Transverse colon (tissue), 4 donors: ENCODE measurements around the gene CMKLR1. TPM values are rescaled to one million over a fixed set of nuclear protein-coding genes. Genes with fewer than 3 reads are reported as not detected.
A peak's percentile ranks its signal among the peaks of the same experiment; 100 is the strongest.

Source experiments
- DNase-seq: peaks from one replicate; pipeline ENCODE4 v3.0.0-alpha.2; 2019
- H3K27ac ChIP-seq, 4 donors: fragments of 200-600 bp; sonication (generic); 2 replicates each; pipeline ENCODE4 v1.5.1; 2016 to 2018; ENCODE audit warnings: inconsistent platforms in 4 of 4
- H3K27me3 ChIP-seq: fragments of 200-600 bp; sonication (generic); 2 replicates; pipeline ENCODE4 v1.5.1; 2017; ENCODE audit warnings: inconsistent platforms
- H3K36me3 ChIP-seq, 4 donors: fragments of 200-600 bp; sonication (generic); 2 replicates each; pipeline ENCODE4 v1.5.1; 2017 to 2019; ENCODE audit warnings: inconsistent platforms in 4 of 4
- H3K4me1 ChIP-seq, 4 donors: fragments of 200-600 bp; sonication (generic); 2 replicates each; pipeline ENCODE4 v1.5.1; 2017 to 2020; ENCODE audit warnings: inconsistent platforms in 4 of 4
- H3K4me3 ChIP-seq, 4 donors: fragments of 200-600 bp; sonication (generic); 1 replicate in 1 of 4; 2 replicates in 3 of 4; pipeline versions ENCODE4 v1.5.1 to v1.6.1; 2017 to 2019; ENCODE audit warnings: inconsistent platforms in 4 of 4
- H3K9me3 ChIP-seq, 2 donors: fragments of 200-600 bp; sonication (generic); 2 replicates each; pipeline ENCODE4 v1.5.1; 2017 to 2019; ENCODE audit warnings: inconsistent platforms in 2 of 2
- EP300 ChIP-seq: sonication (generic); formaldehyde crosslinking; IDR thresholded peaks from one replicate; pipeline ENCODE4 v1.6.1; 2017; ENCODE audit warnings: antibody characterized with exemption, low read depth
- POLR2A ChIP-seq: fragments of 450-650 bp; IDR thresholded peaks from one replicate; pipeline ENCODE4 v1.6.1; 2016; ENCODE audit warnings: antibody characterized with exemption, mild to moderate bottlenecking, moderate library complexity
- POLR2AphosphoS5 ChIP-seq, 3 donors: sonication (generic); formaldehyde crosslinking; IDR thresholded peaks; one replicate each; pipeline ENCODE4 v1.6.1; 2016; ENCODE audit warnings: antibody characterized with exemption in 3 of 3
- WGBS, 2 donors: methylation state at CpG; one replicate each; pipeline ENCODE4 v1.1.5; 2018; ENCODE audit warnings: low coverage in 1 of 2; 5-methylcytosine and 5-hydroxymethylcytosine counted together
- in situ Hi-C, 4 donors: fragments of 200-750 bp; cut with MboI; loops; one replicate each; pipeline versions ENCODE4 v1.15.0 to v1.15.1; 2017; ENCODE audit warnings: low sequenced_read_pairs in 3 of 4, low pct_ligation_motif_present in 1 of 4, low pct_unique_long_range_greater_than_20kb in 1 of 4
- intact Hi-C: fragments of 100-400 bp; cut with DNase I; formaldehyde crosslinking; loops from one replicate; pipeline ENCODE4 v1.15.1; 2023; ENCODE audit warnings: low total_unique reads
- total RNA-seq, 4 donors: library from RNA; depleted of rRNA; stranded (reverse); fragments of >200 nt; gene quantifications; one replicate each; pipeline ENCODE4 v1.1.0, GENCODE V29; 2016
- TF ChIP-seq, protein P1 (sequence below), 5 experiments: fragments of 200-600 bp in 3 of 5; fragments of 450-650 bp in 2 of 5; sonication (generic) in 3 of 5; IDR thresholded peaks; 1 replicate in 2 of 5; 2 replicates in 3 of 5; pipeline ENCODE4 v1.5.1; 2016 to 2017; ENCODE audit warnings: antibody characterized with exemption in 5 of 5, inconsistent platforms in 3 of 5, mild to moderate bottlenecking in 2 of 5, moderate library complexity in 1 of 5

Gene CMKLR1
- total RNA-seq, 4 donors from 2014 or later, result 4.2 to 13.5 (median 4.5) TPM

DNA sequence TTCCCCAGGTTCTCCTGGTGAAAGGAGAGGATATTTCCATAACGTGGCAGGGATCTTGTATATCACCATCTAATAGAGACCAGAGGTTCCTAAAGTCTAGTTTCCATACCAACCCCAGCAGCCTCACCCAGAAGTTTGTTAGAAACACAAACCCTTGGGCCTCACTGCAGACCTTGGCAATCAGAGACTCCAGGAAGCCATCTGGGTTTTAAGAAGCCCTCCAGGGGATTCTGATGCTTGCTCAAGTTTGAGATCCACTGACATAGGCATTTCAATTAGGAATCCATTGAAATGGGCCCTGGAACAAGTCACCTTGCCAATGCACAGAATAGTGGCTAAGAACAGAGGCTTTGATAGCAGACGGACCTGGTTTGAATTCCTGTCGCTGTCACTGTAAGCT is 2.2 kb upstream of the CMKLR1 start:
- Histone ChIP-seq H3K9me3 (no peaks in the 10 kb centered on the region), H3K27me3 (peaks cover 14% of the 10 kb centered on the region), H3K36me3 (no peaks in the 10 kb centered on the region), H3K27ac (no peak overlapping the region), H3K4me1 (peaks cover 0 to 8% (median 3%) of the 10 kb centered on the region in 4 donors), H3K4me3 (no peak overlapping the region)
- no peak for DNase-seq
- no peak for TF ChIP-seq EP300
- no peak for TF ChIP-seq POLR2A
- no peak for TF ChIP-seq POLR2AphosphoS5 (IDR thresholded peaks at IDR 0.05)
- TF ChIP-seq, protein P1, sequence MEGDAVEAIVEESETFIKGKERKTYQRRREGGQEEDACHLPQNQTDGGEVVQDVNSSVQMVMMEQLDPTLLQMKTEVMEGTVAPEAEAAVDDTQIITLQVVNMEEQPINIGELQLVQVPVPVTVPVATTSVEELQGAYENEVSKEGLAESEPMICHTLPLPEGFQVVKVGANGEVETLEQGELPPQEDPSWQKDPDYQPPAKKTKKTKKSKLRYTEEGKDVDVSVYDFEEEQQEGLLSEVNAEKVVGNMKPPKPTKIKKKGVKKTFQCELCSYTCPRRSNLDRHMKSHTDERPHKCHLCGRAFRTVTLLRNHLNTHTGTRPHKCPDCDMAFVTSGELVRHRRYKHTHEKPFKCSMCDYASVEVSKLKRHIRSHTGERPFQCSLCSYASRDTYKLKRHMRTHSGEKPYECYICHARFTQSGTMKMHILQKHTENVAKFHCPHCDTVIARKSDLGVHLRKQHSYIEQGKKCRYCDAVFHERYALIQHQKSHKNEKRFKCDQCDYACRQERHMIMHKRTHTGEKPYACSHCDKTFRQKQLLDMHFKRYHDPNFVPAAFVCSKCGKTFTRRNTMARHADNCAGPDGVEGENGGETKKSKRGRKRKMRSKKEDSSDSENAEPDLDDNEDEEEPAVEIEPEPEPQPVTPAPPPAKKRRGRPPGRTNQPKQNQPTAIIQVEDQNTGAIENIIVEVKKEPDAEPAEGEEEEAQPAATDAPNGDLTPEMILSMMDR (IDR thresholded peaks at IDR 0.05), result no peak
- intact Hi-C loops, result no loop called here
- in situ Hi-C loops, result no loop called here
- 17 to 65% methylated on average over 2 to 3 of the region's 3 CpGs for WGBS, 2 donors

DNA sequence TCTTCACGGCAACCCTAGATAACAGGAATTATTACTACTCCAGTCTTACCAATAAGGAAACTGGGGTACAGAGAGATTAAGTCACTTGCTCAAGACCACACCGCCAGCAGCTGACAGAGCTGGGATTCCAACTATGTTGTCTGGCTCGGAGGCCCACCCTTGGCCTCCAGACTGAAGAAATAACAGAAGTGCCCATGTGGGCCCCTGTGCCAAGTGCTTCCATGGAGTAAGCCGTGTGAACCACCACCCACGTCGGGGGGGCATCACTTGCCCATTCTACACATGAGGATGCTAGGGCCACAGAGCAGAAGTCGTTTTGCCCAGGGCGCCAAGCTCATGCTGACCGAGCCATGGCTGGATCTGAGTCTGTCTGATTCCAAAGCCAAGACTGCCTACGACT is 926 bp upstream of the CMKLR1 start:
- peaks cover 0 to 8% (median 3%) of the 10 kb centered on the region in 4 donors for H3K4me1 ChIP-seq
- in situ Hi-C loops, result no loop called here
- H3K36me3 ChIP-seq, result no peaks in the 10 kb centered on the region
- H3K27ac ChIP-seq, result peak overlapping the region in 3 of 4 donors; percentile 52 to 66 (median 53)
- no peak overlapping the region for H3K4me3 ChIP-seq
- TF ChIP-seq EP300, result no peak
- TF ChIP-seq, protein P1 (IDR thresholded peaks at IDR 0.05), result no peak
- no peak for TF ChIP-seq POLR2AphosphoS5 (IDR thresholded peaks at IDR 0.05)
- TF ChIP-seq POLR2A, result no peak
- intact Hi-C loops, result no loop called here
- 60 to 76% methylated on average over 3 to 10 of the region's 10 CpGs for WGBS, 2 donors
- no peaks in the 10 kb centered on the region for H3K9me3 ChIP-seq
- H3K27me3 ChIP-seq, result peaks cover 14% of the 10 kb centered on the region
- DNase-seq, result no peak

DNA sequence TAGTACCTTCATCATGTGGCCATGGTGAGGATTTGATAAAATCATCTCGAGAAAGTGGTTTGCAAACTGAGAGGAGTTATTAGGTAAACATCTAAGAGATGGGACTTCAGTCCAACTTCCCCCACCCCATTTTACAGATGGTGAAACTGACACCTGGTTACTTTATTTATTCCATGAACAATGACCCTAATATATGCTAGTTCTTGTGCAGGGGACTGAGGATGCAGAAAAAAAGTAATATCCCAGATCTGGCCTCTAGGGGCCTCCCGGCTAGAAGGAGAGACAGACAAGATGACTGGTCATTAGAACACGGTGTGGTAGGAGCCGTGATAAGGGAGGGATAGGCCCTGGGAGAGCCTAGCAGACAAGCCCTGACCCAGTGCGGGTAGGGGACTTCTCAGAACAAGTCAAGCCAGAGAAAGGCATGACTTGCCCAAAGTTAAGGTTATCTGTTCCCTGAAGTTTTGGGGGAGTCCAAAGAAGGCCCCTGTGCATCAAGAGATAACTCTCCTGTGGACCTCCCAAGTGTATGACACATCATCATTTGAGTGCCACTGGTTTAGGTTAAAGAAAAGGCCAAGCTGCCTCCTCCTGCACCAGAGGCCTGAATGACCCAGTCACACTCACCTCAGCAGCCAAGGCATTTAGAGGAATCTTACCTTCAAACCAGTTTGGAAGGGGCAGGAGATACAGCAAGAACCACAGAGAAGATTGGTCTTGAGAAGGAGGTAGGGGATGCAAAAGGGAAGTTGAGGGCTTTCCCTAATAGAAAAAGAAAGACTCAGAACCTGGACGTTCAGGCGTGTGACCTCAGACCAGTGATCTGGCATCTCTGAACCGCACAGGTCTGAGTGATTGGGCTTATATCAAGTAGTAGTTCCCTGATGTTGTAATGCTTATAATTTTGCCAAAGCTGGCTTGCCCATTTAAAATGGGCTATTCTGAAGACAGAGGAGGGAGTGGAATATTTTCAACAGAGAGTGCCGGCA is 1.6 kb downstream of the CMKLR1 start:
- Histone ChIP-seq H3K4me1 (peaks cover 0 to 15% (median 3%) of the 10 kb centered on the region in 4 donors), H3K36me3 (no peaks in the 10 kb centered on the region), H3K4me3 (peak overlapping the region in 2 of 4 donors; percentile 4), H3K27me3 (peaks cover 14% of the 10 kb centered on the region), H3K27ac (peak overlapping the region; percentile 43 to 66 (median 52)), H3K9me3 (no peaks in the 10 kb centered on the region)
- in situ Hi-C loops (no loop called here), intact Hi-C loops (no loop called here)
- TF ChIP-seq EP300 (no peak), POLR2AphosphoS5 (IDR thresholded peaks at IDR 0.05) (no peak), POLR2A (peak; percentile 27)
- TF ChIP-seq, protein P1 (IDR thresholded peaks at IDR 0.05), result peak in 4 of 5 experiments; percentile 31 to 41 (median 34)
- no peak for DNase-seq
- WGBS, 2 donors, result 55 to 61% methylated on average over 5 to 9 of the region's 9 CpGs

DNA sequence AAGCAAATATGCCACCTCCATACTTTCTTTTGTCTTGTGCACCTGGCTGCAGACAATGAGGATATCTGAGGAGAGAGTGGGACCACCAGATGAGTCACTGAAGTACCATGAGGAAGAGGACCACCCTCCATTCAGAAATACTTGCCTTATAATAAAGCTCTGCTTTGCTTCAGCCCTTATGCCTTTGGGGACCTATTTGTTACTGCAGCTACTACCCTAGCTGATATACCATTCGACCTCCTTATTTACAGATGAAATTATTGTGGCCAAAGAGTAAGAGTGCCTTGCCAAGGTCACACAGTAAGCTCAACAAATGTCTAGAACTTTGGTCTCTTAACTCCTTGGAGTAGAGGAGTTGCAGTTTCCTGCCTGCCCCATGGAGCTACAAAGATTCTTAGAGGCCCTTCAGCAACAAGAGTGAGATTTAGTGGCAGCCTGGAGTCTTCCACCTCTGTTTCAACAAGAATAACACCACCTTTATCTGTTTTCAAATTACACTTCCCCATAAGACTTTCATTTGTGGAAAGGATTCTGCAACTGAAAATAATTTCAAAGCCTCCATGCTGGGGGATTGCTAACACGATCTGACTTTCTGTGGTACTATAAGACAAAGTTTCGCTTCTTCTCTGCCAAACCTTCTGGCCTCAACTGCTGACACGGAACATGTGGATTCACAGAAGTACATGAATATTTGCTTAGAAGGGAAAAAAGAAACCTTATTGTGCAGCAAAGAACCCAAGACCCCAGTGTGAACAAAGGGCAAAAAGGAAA is 3.6 kb downstream of the CMKLR1 start:
- Histone ChIP-seq H3K9me3 (no peaks in the 10 kb centered on the region), H3K27ac (peak overlapping the region; percentile 8 to 58 (median 40)), H3K27me3 (peaks cover 14% of the 10 kb centered on the region), H3K4me1 (peaks cover 0 to 15% (median 3%) of the 10 kb centered on the region in 4 donors), H3K4me3 (no peak overlapping the region), H3K36me3 (no peaks in the 10 kb centered on the region)
- intact Hi-C loops (no loop called here), in situ Hi-C loops (no loop called here)
- TF ChIP-seq EP300 (no peak), POLR2A (no peak), POLR2AphosphoS5 (IDR thresholded peaks at IDR 0.05) (no peak)
- TF ChIP-seq, protein P1 (IDR thresholded peaks at IDR 0.05), result no peak
- DNase-seq, result no peak
- WGBS, 2 donors, result 63% methylated on average over 4 of the region's 4 CpGs; no CpG with 5 or more reads in 1 of the 2 donors
